ENCODE measurements around the gene KMO. TPM values are rescaled to one million over a fixed set of nuclear protein-coding genes. Genes with fewer than 3 reads are reported as not detected.

Gene KMO
- polyA plus RNA-seq, 5 donors, result 0.29 to 0.98 (median 0.61) TPM

DNA sequence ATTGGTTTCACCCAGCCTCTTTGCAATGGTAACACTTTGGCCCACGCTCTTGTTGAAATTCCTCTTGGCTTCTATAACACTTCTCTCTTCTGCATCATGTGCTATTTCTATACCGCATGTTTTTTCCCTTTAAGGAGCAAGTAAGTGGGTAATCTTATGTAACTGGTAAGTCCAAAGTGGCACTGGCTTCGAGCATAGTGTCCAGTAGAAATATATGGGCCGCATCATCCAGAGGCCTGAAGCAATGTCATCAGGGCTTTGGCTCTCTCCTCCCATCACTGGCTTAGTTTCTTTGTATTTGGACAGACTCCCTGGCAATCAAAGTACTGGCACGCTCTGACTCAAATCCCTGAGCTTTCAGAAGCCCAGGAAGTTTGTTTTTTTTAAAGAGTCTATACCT is 90.5 kb downstream of the KMO start:
- no peak for DNase-seq

DNA sequence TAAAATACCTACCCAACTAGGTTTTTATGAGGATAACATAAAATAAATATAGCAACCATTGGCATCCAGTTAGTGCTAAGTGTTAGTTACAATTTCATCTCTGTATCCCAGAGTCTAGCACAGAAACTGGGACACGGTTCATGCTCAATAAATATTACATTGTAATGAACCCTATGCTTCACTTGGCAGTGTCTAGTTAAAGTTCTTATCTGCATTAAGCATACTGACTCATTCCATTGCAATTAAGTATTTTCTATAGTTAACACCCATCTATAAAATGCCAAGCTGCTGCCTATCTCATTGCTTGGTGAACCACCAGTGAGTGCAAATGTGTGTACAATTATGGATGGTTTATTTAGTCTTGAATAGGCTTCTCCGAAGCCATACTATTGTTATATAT is 92.8 kb downstream of the KMO start:
- no peak for DNase-seq

DNA sequence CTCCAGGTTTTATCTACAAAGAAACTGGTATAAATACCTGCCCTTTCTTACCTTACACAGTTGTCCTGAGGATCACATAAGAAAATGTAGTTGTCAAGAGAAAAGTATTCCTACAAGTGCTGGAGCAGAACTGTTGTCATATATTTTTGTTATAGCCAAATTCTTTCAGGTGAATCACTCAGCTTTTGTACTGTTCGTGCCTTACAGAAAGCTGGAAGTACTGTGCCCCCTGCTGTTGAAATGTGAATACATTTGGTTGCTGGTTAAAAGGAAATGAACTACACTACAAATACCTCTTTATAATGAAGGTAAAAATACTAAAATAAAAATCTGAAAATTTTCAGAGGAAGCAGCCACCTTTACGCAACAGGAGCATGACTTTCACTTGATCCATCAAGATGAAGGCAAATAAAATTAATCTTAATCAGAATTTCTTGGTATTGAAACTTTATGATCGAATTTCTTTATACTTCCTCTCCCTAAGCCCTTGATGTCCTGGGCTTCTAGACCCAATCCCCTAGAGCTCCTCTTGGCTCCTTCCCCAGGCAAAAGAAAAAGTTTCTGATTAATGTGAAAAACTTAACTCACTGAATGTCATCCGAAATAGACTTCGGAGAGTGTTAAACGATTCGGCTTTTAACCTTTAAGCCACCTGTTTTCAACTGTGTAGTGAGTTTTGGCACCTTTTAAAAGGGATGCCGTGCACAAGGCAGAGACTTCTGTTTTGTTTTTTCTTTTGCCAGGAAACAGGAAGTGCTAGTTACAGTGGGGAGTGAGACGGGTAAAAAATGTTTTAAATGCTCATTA is 95.5 kb downstream of the KMO start:
- no peak for DNase-seq

DNA sequence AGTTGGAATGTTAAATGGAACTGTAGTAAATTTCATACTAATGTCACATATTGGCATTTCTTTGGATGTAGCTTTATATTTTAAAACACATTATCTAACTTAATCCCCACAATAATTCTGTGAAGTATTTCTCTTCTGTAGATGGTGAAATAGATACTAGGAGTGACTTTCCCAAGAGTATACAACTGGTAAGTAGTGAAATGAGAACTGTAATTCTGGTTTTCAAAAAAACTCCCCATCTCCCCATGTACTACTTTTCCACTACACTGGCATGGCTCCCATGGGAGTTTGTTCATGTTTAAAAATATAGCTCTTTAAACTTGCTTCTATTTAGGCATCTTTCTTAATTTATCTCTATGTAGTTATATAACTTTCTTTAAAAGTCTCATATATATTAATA is 97.8 kb downstream of the KMO start:
- no peak for DNase-seq

DNA sequence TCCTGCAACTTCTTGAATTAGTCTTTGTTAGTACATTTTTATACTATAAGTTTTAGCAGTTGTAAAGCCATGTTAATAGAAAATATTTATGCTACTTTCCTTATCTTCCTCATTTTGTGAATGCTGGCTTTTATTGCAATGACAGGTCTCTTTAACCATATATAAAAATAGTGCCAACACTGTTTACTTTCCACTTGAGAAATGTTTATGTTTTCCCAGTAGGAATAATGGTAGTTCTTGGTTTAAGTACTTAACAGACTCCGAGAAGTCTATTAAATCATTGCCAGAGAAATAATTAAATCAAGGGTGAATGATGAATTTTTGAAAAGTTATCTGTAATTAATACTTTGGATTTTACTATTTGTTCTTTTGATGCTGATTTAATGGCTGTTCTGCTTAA is 98.3 kb downstream of the KMO start:
- no peak for DNase-seq

DNA sequence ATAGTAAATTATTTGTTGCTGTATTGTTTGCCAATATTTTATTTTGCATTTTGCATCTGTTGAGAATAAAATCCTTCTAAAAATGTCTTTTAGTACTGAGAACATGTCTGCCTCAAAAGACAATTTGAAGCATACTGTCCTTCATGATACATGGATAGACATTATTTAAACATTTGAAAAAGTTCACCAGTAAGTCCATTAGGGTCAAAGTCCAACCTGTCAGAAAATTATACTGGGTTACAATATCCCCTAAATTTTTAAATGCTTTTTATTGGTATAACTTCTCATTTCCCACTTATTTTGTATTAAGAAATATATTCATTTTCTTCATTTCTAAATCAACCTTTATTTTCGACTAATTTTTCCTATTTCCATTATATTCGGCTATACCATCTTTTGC is 98.7 kb downstream of the KMO start:
- DNase-seq, result no peak

DNA sequence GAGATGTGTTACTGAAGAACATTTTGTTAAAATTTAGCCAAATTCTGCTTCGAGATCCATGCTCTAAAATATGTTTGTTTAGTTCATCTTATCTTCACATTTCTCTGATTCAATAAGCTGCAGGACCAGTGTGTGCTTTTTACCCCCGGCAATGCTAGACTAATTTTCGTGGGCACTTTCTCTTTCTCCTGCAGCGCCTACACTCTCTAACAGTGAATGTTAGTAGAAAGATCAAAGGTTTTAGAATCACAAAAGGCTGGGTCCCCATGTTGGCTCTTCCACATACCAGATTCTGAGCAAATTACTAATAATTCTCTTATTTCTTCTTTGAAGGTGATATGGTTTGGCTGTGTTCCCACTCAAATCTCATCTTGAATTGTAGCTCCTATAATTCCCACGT is 99.5 kb downstream of the KMO start:
- no peak for DNase-seq

DNA sequence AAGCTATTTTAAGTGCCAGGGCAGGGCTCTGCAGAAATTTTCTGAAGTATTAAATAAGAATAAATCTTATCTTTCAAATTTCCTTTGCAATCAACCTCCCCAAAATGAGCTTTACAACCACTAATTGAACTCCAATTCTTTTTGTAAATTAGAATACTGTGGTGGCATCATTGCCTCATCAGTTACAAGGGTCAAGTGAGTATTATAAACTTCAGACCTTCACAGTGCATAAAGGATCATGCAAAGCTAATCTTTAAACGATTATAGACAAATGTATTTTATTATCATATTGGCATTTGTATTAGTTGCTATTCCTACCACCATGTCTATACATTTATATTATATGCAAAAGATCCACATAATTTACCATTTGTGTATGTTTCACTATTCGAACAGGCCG is 100.8 kb downstream of the KMO start:
- DNase-seq, result no peak

DNA sequence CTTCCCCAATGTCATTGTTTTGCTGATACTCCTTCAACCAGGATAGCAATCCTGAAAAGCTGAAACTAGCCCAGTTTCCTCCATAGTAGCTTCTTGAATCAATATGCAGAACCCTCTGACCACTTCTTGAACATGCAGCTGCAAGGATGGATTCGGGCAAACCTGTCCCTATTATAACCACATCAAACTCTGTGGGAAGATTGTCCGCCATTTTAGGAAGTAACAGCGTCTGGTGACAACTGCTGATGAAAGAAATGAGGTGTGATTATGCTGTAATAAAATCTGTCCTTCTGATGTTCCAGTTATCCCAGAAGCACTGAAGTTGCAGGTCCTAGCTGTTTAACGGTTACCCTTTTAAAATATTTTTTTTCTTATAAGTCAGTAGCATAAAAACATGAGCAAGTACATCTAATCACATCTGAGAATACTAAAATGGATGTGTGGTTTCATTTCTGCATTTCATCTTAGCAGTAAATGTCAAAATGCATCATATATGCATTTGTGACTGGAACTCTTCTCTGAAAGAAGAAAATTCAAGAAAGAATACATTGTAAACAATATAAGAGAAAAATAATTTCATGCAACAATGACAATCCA is 103.5 kb downstream of the KMO start:
- no peak for DNase-seq

DNA sequence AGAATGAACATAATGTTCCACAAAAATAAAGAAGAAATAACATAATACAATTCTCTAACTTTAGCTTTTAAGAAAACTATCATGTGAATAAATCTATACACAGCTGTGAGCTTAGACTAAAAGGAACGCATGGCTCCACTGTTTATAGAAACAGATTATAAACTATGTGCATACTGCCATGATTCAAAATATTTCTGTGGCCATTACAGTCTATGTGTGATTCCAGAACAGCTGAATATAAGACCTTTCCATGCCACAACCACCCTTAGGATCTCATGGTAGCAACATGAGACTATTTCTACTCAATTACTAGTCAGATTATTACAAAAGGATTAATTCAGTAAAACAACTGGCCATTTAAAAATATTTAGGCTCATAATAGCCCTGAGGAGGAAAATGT is 104.1 kb downstream of the KMO start:
- no peak for DNase-seq

DNA sequence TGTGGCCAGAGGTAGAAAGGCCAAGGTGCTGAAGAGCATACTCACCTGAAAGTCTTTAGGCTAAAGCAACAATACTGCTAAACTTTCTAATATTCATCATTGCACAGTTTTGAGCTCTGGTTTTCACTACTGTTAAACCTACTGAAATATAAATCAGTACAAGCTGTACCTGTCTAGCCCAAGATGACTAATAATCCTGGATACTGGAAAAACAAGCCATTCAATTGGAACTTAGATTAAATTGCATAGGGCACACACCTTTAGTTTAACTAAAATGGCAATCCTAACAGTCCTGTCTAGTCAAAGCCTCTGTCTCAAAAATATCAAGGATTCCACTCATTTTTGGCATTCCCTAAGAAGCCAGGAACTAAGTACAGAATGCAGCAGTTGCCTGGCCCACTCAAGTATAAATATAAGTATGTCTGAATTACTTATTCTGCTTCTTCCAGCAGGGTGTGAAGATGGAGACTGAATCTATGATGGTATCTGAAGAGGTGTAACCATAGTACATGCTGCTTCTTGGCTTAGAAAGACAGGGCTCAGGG is 104.9 kb downstream of the KMO start:
- no peak for DNase-seq

DNA sequence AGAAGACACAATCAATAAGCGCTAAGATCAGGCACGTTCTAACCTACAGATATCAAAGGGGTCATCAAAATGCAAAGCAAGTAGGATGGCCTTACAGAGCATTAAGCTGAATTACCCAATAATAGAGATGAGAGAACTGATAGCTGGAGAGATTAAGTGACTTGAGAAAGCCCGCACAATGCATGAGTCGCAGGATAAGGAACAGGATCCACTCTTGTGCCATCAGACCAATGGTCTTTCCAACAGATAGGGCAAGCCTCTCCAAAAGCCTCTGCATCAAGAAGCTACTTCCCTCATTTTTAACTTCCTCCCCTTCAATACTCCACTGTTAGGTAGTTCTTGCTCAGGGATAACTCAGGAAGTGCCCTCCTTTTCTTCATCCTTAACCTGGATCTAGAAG is 105.4 kb downstream of the KMO start:
- no peak for DNase-seq

DNA sequence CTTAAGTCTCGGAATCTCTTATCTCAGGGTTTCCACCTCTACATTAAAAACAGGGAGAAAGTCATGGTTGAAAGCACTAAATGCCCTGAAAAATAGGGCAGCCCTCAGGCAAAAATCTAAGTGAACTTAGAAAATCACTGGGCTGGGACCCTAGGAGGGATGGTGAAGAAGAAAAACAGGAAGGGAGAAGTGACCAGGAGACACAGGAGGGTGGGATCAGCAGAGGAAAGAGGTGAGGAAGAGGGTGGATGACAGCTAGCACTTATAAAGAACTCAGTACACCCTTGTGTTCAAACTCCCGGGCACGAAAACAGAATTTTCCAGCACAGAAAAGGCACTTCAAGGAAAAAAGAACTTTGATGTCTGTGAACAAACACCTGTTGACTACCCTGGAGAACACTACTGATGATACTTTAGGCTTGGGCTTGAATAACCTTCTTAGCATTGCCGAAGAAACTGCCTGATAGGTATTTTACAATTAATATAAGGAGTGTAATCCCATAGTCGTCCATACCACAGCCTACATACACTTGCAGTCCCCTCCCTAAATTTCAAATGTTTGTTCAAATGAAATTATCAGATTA is 106.0 kb downstream of the KMO start:
- DNase-seq, result no peak

DNA sequence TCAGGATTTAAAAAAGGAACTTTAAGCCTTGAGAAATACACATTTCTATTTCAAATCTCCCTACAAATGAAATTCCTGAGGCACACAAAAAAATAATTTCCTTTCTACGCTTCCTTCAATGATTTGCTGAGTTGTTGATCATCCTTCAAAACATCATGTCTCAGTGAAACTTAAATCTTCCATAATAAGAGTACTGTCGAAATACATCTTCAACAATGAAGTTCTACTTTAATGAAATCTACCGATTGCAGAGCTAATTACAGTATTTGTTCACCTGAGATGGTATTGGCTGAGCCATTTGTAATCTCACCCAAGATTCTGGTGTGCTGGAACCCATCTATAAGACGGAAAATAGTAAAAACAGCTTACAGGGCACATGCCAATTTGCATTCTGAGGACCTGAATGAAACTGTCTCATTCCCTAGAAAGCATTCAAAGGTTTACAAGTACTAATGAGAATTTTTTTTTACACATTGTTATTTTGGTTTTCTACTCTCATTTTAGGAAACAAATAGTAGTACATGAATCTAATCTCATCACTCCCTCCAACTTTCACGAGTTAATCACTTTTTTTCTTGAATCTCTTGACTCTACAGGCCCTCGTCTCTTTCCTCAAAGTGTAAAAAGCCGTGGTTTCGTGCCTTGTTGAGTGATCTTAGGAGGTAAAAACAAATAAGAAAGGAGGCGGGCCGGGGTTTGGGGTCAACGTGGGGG is 106.9 kb downstream of the KMO start:
- no peak for DNase-seq

DNA sequence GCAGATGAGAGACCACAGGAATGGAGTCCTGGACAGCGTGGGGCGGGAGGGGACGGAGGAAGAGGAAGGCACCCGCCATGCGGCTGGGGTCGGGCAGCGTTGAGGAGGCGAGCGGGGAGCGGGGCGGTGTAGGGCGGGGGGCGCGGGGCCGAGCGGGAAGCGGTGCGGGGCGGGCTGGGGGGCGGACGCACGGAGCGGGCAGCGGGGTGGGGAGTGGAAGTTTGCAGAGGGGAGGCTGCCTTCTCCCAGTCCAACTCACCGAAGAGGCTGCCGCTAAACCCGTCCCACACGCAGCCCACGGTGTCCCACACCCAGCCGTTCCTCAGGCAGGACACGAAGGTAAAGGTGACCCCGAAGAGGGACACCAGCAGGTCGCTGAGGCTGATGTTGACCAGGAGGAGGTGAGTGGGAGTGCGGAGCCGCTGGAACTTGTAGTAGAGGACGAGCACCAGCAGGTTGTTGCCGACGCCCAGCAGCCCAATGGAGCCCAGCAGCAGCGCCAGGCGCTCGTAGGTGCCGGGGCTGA is 107.5 kb downstream of the KMO start:
- DNase-seq, result peak in 1 of 2 donors; percentile 38

DNA sequence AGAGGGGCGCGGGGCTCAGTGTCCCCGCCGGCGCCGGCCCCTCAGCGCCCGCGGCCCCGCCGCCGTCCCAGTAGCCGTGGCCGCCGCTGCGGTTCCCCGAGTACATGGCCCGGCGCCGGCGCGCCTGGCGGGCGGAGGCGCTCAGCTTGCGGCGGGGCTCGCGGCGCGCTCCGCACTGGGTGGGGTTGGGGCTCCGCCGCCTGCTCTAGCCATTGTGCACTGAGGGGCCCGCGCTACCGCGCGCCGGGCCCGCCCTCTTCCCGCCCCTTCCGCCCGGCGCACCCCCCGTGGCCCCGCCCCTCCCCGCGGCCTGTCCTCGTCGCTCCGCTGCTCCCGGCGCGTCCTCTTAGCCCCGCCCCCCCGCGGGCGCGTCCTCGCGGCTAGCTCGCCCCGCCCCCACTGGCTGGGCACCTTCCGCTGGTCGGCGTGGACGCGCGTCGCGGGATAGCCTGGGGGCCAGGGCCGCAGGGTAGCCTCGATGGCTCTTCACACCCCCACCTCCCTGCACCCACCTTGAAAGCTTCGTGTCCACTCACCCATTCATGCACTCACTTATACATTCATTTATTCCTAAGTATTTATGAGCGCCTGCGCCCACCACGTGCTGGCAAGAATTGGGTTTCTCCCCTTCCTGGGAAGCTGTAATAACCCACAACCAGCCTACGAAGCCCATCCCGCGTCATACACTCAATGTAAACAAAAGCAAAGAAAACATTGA is 108.1 kb downstream of the KMO start, which contains the start of the genes CHML and OPN3:
Gene CHML, minus strand, starts transcription at position 221 of the 718 bp plus-strand sequence. CDS start 4,603 bp downstream, outside the sequence.
Gene OPN3, minus strand, starts transcription at position 221 of the 718 bp plus-strand sequence. Its CDS starts 115 bp downstream, at position 106.
- DNase-seq, result peak; percentile 92 to 93

DNA sequence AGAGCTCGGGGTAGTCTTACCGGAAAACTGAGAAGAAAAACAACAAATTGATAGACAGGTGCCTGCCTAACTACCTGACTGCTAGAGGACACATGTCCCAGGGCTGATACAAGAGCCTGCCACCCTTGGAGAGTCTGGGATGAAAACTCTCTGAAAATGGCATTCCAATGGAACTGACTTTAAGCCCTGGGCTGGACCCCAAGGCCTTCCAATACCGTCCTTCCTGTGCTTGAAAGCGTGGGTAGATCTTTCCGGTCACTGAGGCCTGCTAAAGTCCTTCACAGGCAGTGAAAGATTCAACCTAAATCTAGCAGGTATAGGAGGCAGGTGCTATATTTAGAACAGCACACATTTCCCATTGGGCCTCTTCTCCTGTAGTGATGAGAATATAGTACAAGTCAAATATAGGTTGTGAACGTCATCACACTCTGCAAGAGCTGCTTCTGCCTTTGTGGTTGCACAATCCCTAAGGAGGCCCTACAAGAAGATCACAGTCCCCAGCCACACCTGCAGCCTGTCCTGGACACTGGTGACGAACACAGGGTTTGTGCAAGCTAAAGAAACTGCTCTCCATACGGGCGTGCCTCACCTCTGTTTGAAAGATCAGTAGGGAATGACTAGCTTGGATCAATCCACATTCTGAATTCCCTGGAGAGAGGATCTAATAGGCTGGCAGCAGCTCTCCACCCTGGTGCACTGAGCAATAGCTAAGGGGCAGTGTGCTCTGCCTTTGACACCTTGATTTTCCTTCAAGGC is 108.9 kb downstream of the KMO start:
- DNase-seq, result no peak

DNA sequence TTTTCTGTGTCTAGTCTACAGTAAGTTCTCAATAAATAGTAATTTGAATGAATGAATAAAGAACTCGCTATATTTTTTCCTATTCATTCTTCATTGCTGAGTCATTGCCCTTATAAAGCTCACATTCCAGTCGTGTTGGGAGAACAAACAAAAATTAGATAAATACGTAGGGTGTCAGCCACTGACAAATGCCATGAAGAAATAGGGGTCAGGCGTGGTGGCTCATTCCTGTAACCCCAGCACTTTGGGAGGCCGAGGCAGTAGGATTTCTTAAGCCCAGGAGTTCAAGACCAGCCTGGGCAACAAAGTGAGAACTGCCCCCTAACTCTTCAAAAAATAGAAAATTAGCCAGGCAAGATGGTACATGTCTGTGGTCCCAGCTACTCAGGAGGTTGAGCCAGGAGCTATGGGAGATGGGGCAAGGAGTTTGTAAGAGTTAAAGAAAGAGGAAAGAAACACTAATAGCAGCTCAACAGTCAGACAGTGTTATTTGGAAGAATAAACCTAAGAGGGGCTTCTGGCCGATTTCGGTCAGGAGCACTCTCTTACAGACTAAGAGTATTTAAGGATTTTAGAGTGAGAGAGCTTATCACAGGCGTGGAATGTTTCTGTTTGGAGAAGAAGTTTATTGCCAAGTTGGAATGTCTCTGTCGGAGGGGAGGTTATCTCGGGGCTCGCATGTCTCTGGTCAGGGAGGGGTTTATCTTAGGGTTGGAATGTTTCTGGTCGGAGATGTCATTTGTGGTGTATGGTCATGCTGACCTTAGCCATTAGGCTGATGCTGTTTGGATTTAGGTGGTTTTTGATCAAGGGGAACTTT is 109.8 kb downstream of the KMO start:
- no peak for DNase-seq

DNA sequence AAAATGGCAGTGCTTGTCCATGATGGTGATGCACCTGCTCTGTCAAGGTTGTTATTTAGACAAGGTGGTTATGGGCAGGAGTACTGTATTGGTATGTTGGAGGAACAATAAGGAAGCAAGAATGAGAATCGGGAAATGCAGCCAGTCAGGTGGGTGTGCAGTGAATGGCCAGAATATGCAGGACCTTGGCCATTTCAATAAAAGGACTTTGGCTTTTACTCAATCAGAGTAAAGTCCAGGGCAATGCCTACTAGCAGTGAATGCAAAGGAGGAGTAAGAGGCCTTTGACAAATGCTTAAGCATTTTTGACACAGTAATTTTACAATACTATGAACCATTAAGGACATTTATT is 110.4 kb downstream of the KMO start:
- no peak for DNase-seq

DNA sequence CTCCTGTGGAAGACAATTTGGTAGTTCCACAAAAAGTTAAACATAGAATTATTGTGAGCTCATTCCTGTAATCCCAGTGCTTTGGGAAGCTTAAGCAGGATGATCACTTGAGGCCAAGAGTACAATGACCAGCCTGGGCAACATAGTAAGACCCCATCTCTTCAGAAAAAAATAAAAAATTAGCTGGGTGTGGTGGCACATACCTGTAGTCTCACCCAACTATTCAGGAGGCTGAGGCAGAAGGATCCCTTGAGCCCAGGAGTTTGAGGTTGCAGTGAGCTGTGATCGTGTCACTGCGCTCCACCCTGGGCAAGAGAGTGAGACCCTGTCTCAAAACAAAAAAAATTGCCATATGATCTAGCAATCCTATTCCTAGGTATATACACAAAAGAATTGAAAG is 112.1 kb downstream of the KMO start:
- DNase-seq, result no peak

Data from right lung (tissue), 5 donors.